HG03108 (cell line): Measurements from ENCODE around the gene TMEM259.

Experiments
- ATAC-seq: cut with Tn5 transposase; IDR thresholded peaks from one replicate; pipeline ENCODE4 v1.9.1; 2021; ENCODE audit warnings: moderate library complexity; ENCODE audit not compliant: unreplicated experiment

Gene TMEM259

GRCh38 chr19:1017906-1018305 is 3.0 kb downstream of the TMEM259 start:
- no peak for ATAC-seq

- ATAC-seq: no peak
Measured at GRCh38 chr19:1017115-1017905, 3.6 kb downstream of the TMEM259 start.

GRCh38 chr19:1016647-1017114 is 4.2 kb downstream of the TMEM259 start:
- ATAC-seq: no peak

- no peak for ATAC-seq
Measured at GRCh38 chr19:1015782-1016646, 4.9 kb downstream of the TMEM259 start.

- ATAC-seq: no peak
Measured at GRCh38 chr19:1015061-1015781, 5.7 kb downstream of the TMEM259 start.

GRCh38 chr19:1014161-1015060 is 6.5 kb downstream of the TMEM259 start:
- no peak for ATAC-seq

GRCh38 chr19:1013218-1013617 is 7.7 kb downstream of the TMEM259 start:
- ATAC-seq: no peak

- no peak for ATAC-seq
Measured at GRCh38 chr19:1012334-1012733, 8.6 kb downstream of the TMEM259 start.

GRCh38 chr19:1011831-1012333 is 9.0 kb downstream of the TMEM259 start:
- ATAC-seq: no peak

- ATAC-seq: no peak
Measured at GRCh38 chr19:1010586-1011510, 10.1 kb downstream of the TMEM259 start.

GRCh38 chr19:1009981-1010538 is 10.9 kb downstream of the TMEM259 start:
- no peak for ATAC-seq

- ATAC-seq: no peak
Measured at GRCh38 chr19:1009041-1009980, 11.6 kb downstream of the TMEM259 start.

GRCh38 chr19:1008268-1009040 is 12.5 kb downstream of the TMEM259 start:
- ATAC-seq: no peak

GRCh38 chr19:1007399-1008251 is 13.3 kb downstream of the TMEM259 start:
- ATAC-seq: no peak

- no peak for ATAC-seq
Measured at GRCh38 chr19:1006711-1007398, 14.1 kb downstream of the TMEM259 start.
